Myocyte (in vitro differentiated cells): ENCODE results near the gene KIF21B. TPM values are rescaled to one million over a fixed set of nuclear protein-coding genes. Genes with fewer than 3 reads are reported as not detected.

Source experiments
- DNase-seq: peaks from one replicate; pipeline ENCODE4 v3.0.0-alpha.2; 2012; ENCODE audit warnings: low read depth
- total RNA-seq: library from RNA; depleted of rRNA; stranded (reverse); fragments of >200 nt; gene quantifications from 2 replicates; pipeline ENCODE4 v1.2.3, GENCODE V29; 2014

The KIF21B gene
- total RNA-seq, 1 donor from 2014 or later, result 0.03 TPM

GRCh38 chr1:201044119-201044518 is 20.6 kb upstream of the KIF21B start:
- DNase-seq, result no peak

DNA sequence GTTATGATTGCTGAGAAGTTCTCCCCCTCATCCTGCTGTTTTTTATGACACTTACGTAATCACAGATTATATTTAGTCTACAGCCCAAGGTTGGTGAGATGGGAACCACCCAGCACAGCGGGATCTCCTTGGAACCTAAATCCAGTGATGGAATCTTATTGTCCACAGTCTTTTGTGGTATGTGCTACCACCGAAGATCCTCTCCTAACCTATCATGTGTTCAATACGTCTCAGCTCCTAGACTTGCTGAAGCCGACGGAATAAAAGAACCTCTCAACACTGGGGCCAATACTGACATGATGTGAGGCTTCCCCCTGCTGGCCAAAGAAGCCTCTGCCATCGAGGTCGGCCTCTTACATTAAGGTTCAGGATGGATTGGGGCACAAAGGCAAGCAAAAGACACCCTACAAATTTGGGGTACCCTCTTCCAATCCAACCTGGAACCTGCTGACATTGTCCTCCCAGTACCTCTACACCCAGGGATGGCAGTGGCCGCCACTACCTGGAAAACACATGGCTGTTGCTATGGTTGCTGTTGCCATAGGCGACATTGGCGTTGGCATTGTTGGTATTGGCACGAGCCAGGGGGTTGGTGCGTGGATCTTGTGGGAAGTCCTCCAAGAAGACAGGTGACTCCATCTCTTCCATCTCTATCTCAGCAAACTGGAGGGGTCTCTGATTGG is 19.4 kb upstream of the KIF21B start:
- DNase-seq, result peak; percentile 65

DNA sequence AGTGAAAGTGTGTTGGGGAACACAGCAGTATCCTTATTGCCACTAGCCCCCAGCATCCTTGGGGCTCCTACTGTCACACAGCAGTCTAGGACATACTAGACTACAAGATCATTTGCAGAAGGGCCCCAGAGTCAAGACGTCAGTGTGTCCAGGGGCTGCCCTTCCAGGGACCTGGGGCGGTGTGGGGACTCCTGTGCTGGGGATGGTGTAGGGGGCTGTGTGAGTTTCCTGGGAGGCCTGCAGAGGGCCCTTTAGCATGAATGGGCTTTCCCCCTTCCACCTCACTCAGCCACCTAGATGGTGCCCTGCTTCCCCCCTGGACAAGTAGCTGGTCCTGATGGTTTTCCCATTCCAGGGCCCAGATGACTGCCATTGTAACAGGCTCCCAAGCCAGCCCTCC is 17.5 kb upstream of the KIF21B start:
- no peak for DNase-seq

- DNase-seq, result no peak
These were observed 16.4 kb upstream of the KIF21B start for GRCh38 chr1:201039876-201040275.

GRCh38 chr1:201039418-201039817 is 15.9 kb upstream of the KIF21B start:
- DNase-seq, result no peak

DNA sequence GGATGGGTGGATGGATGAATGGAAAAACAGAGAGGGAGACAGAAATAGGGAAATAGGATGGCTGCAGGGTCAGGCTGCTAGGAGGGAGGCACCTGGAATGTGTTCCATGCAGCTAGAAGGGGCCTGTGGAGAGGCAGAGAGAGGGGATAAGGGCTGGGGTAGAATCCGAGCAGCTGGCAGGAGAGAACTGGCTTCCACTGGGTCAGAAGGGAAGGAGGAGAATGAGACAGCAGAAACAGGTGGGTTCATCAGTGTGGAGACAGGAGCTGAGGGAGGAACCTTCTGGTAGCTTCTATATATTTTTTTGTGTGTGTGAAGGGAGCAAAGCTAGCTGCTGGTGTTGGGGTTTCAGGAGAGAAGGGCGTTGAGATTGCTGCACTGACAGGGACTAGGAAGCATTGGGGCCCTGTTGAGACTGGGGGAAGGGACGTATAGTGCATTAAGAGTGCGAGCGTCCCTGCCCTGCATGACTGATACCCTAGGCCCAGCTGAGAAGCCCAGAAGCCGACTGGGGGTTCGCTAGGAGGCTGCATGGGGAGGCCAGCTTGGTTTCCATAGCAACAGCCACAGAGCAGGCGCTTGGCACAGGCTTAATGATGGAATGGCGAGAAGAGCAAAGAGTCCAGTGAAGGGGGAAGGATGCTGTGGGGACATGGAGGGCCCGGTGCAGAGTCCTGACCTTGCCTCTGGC is 14.8 kb upstream of the KIF21B start:
- no peak for DNase-seq

- DNase-seq, result no peak
These were observed 12.8 kb upstream of the KIF21B start for GRCh38 chr1:201036188-201036842.

- DNase-seq, result no peak
These were observed 11.2 kb upstream of the KIF21B start for GRCh38 chr1:201034671-201035070.

GRCh38 chr1:201032408-201032807 is 8.9 kb upstream of the KIF21B start:
- DNase-seq, result no peak

DNA sequence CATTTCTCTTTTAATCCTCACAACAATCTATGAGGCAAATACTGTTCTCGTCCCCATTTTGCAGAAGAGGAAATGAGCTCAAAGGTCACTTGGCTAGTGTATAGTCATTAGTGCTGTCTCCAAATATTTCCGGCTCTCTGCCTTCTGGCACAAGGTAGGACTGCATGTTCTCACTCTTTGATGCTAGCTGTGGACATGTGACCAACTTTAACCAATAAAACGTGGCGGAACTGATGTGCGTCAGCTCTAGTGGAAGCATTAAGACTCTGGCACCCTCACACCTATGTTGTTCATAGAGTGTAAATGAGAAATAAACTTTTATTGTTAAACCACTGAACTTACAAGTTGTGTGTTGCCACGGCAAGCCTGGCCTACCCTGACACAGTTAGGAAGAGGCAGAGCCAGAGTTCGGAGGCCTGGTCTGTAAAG is 5.0 kb upstream of the KIF21B start:
- DNase-seq, result no peak

GRCh38 chr1:201026836-201027235 is 3.3 kb upstream of the KIF21B start:
- DNase-seq, result no peak

DNA sequence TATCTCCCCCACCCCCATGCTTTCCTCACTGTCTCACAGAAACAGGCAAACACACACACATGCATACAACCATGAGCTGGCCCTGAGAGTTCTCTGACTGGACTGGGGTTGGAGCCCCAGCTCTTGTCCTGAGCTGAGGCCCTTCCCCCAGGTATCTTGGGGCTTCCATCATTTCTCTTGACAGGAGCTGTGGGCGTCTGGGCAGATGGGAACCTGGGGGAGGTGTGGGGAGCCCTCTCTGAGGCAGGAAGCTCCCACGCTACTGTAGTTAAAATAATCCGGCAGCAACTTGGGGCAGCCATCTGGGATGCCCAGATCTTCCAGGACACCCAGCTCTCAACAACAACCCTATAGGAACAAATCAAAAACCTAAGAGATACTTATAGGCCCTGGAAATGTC is 2.7 kb upstream of the KIF21B start:
- DNase-seq, result no peak

- no peak for DNase-seq
These were observed 2.1 kb upstream of the KIF21B start for GRCh38 chr1:201025571-201026002.

DNA sequence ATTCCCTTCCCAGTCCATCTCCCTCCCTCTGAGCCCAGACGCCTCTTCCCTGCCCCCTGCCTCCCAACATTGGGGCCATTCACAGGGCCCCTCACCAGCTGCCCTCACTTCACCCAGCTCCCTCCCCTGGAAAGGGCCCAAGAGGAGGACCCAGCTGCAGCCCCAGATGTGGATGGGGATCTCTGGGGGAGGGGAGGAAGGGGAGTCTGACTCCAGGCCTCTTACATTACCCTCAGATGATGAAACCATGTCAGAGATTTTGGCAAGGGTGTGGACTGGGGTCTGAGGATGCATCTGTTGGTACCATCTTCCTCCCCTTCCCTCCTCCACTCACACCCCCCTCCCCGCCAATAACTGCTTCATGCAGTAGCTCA is 1.1 kb upstream of the KIF21B start:
- DNase-seq, result no peak

GRCh38 chr1:201023920-201024624 is 558 bp upstream of the KIF21B start:
- no peak for DNase-seq

DNA sequence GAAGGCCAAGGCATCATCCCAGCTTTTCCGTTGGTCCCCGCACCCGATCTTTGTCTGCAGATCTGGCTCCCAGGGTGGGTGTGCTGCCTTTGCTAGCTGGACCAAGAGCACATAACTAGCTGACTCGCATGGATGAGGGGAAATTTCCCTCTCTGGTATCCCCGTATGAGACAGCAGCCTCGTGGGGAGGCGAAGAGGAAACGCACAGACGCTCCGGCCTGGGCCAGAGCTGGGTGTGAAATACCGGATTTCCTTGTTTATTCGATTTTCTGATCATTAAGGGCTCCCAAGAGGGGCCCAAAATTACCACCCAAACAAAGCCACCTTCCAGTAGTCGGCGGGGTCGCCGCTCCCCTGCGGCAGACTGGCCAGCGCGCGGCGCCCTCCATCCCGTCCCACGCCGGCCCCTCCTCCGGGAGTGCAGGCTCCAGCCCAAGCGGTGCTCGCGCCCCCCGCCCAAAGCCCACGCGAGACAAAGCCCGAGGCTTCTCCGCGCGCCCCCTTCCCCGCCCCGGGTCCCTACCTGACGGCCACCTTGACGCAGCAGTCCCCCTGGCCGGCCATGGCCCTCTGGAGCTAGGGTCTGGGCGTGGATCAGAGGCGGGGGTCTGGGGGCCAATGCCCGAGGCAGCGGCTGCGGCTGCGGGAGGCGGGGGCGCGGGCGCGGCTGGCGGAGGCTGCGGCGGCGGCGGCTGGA is 546 bp downstream of the KIF21B start:
- no peak for DNase-seq

GRCh38 chr1:201022493-201022819 is 1.1 kb downstream of the KIF21B start:
- no peak for DNase-seq

DNA sequence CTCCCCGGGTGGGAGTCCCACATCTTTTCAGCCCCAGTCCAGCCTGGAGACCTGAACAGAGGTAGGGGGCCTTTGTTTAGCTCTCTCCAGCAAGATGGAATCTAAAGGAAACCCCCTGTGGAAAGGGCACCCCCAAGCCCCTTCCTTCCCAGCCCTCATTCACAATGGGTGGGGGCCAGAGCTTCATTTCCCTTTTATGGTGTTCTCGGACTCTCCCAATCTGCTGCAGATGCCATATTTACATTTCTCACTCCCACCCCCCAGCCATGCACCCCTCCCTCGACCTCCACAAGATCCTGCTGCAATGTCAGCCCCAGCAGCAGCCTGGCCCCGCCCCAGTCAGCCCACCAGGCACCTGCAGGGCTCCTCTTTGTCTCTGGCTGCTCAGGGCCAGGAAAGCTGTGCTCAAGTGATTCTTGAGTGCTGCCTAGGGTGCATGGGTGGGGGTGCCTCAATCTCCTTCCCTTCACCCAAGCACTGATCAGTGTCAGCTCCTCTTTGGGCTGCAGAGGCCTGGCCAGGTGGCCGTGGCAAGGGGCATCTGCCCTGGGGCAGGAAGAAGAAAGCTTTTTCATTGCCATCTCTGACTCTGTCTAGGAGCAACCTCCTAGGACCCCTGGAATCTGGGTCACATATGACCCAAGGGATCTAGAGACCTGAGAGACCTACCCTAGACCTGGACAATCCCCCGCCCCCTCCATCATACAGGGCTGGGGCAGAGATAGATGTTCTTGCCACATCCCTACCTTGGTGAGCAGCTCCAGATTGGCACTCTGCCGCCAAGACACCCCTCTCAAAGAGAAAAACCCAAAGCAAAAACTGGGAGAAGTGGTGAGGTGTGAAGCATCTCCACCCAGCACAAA is 1.7 kb downstream of the KIF21B start:
- DNase-seq, result no peak

- no peak for DNase-seq
These were observed 2.5 kb downstream of the KIF21B start for GRCh38 chr1:201020721-201021629.
